ENCODE results near the gene PDZD2. TPM values are rescaled to one million over a fixed set of nuclear protein-coding genes. Genes with fewer than 3 reads are reported as not detected.
"Not testable (repeated sequence)": the region's sequence is repeated elsewhere in the genome, so short reads cannot be mapped to it uniquely, and the experiment has no call there.

The PDZD2 gene
- total RNA-seq, 1 donor from 2014 or later = 80.1 TPM

GRCh38 chr5:32029261-32029660, 390.3 kb downstream of the PDZD2 start:
- ATAC-seq (no peak), DNase-seq (no peak)
- intact Hi-C loops (cut with micrococcal nuclease) = no loop called here

DNA sequence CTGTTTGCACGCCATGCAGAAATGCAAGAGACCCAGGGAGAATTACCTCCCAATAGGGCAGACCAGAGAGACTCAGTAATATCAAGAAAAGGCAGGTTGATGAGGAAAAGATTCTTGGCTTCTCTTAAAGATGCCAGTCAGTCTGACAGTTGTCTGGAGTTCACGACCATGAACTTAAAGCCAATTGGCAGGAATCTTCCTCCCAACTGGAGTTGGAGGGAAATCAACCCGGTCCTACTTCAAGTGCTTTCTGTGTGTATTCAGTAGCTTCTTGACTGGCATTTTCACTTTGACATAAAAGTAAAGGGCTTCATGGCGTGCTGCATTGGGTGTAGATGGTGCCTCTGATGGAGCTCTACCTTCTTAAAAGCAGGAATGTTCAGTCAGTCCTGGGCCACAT, 390.9 kb downstream of the PDZD2 start:
- intact Hi-C loops (cut with micrococcal nuclease) = no loop called here
- DNase-seq = no peak
- no peak for ATAC-seq

- intact Hi-C loops (cut with micrococcal nuclease) = no loop called here
- DNase-seq = no peak
- no peak for ATAC-seq
Measured at GRCh38 chr5:32030222-32030621, 391.3 kb downstream of the PDZD2 start.

- no peak for DNase-seq
- no peak for ATAC-seq
- intact Hi-C loops (cut with micrococcal nuclease) = no loop called here
Measured at GRCh38 chr5:32030686-32031085, 391.8 kb downstream of the PDZD2 start.

DNA sequence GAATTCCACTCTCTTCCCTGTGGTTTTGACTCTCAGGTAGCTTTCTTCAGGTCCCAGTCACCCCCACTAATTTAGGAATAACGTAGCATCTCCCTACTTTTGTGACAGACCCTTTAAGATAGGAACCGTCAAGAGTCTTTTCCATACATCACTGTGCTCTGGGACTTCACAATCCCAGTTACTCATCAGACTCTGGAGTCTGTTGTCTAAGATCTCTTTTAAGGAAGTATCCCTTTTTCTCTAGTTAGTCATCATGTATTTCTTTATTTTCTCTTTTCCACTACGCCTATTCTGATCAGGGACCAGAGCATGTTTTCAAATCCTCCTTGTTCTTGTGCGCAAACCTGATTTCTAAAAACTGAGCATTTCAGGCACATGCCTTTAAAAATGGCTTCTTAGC, 392.2 kb downstream of the PDZD2 start:
- intact Hi-C loops (cut with micrococcal nuclease) = no loop called here
- DNase-seq = no peak
- no peak for ATAC-seq

- DNase-seq (no peak), ATAC-seq (no peak)
- intact Hi-C loops (cut with micrococcal nuclease) = no loop called here
Measured at GRCh38 chr5:32038523-32038922, 399.6 kb downstream of the PDZD2 start.

- DNase-seq; intact Hi-C loops (cut with micrococcal nuclease); ATAC-seq: not testable (repeated sequence)
Measured at GRCh38 chr5:32039133-32039532, 400.2 kb downstream of the PDZD2 start.

DNA sequence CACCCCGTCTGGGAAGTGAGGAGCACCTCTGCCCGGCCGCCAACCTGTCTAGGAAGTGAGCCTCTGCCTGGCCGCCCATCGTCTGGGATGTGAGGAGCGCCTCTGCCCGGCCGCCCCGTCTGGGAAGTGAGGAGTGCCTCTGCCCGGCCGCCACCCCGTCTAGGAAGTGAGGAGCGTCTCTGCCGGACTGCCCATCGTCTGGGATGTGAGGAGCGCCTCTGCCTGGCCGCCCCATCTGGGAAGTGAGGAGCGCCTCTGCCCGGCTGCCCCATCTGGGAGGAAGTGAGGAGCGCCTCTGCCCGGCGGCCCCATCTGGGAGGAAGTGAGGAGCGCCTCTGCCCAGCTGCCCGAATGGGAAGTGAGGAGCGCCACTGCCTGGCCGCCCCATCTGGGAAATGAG, 400.7 kb downstream of the PDZD2 start:
- intact Hi-C loops (cut with micrococcal nuclease); DNase-seq; ATAC-seq: not testable (repeated sequence)

- ATAC-seq; intact Hi-C loops (cut with micrococcal nuclease); DNase-seq: not testable (repeated sequence)
Measured at GRCh38 chr5:32040181-32040695, 401.3 kb downstream of the PDZD2 start.

DNA sequence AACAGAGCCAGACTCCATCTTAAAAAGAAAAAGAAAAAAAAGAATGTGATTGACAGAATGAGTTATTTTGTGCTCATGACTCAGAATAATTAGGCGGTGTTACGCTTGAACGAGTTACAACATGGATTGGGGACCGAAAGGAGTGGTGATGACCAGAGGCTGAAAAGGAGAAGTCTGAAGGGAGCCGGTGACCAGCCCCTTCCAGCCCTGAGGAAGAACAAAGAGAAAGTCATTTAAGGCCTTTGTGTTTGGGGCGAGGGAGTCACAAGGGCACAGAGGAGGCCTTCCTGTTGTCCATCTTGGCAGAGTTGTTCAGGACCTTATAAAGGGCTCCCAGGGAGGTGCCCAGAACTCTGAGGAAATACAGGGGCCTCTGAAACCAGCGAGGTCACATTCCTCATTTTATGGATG, 403.6 kb downstream of the PDZD2 start:
- DNase-seq = no peak
- ATAC-seq = peak; percentile 60
- intact Hi-C loops (cut with micrococcal nuclease) = no loop called here

DNA sequence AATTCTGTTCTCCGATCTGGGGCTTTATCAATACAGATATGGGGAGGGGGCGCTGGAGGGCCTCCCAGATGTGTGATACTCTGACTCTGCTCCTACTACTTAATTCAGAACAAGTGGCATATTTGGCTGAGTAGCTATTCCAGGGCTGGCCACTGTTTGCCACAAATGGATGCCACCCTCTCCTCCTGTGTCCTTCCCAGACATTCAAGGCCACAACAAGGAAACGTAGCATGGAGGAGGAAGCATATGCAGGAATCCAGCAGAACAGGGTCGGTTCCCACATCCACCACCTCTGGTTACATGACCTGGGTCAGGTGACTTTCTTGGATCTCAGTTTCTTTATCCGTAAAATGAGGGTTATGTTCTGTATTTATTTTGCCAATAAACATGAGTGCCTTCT, 404.2 kb downstream of the PDZD2 start:
- DNase-seq (no peak), ATAC-seq (no peak)
- intact Hi-C loops (cut with micrococcal nuclease) = no loop called here

DNA sequence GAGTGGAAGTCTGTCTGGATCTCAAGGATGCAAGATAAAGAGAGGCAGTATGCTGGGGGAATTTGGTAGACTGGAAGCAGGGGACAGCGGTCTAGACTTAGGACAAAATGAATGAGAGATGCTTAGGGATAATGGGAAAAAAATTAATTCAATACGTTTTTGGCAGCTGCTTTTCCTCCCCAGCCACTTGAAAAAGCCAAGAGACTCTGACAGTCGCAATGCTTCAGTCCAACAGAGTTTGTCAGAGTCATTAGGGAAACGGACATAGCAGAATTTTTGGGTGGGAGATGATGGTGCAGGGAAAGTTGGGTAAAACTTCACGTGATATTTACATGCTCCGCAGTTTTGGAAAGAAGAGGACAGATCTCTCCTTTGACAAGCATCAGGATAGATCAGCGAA, 405.5 kb downstream of the PDZD2 start:
- ATAC-seq = peak; percentile 22
- intact Hi-C loops (cut with micrococcal nuclease) = no loop called here
- DNase-seq = no peak

- DNase-seq (no peak), ATAC-seq (no peak)
- intact Hi-C loops (cut with micrococcal nuclease) = no loop called here
Measured at GRCh38 chr5:32044939-32045338, 406.0 kb downstream of the PDZD2 start.

GRCh38 chr5:32047056-32047455, 408.1 kb downstream of the PDZD2 start:
- intact Hi-C loops (cut with micrococcal nuclease) = no loop called here
- no peak for ATAC-seq

DNA sequence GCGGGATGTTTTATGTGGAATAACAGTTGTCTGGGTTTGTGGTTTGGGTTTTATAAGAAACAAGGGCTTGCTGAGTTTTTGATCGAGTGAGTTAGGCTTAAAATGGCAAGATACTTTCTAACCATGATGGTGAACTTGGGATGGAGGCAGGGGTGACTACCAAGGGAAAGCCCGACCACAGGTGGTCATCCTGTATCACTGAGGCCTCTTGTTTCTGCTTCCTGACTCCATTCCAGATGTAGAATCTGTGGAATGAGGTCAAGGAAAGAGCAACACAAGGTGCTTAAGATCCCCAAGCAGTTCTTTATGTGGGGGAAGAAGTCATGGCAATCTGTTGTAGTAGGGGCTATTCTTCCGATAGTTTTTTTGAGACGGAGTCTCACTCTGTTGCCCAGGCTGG, 412.9 kb downstream of the PDZD2 start:
- no peak for ATAC-seq
- no peak for DNase-seq

More at GRCh38 chr5:32047056-32047455, 408.1 kb downstream of the PDZD2 start:
- no peak for DNase-seq

DNA sequence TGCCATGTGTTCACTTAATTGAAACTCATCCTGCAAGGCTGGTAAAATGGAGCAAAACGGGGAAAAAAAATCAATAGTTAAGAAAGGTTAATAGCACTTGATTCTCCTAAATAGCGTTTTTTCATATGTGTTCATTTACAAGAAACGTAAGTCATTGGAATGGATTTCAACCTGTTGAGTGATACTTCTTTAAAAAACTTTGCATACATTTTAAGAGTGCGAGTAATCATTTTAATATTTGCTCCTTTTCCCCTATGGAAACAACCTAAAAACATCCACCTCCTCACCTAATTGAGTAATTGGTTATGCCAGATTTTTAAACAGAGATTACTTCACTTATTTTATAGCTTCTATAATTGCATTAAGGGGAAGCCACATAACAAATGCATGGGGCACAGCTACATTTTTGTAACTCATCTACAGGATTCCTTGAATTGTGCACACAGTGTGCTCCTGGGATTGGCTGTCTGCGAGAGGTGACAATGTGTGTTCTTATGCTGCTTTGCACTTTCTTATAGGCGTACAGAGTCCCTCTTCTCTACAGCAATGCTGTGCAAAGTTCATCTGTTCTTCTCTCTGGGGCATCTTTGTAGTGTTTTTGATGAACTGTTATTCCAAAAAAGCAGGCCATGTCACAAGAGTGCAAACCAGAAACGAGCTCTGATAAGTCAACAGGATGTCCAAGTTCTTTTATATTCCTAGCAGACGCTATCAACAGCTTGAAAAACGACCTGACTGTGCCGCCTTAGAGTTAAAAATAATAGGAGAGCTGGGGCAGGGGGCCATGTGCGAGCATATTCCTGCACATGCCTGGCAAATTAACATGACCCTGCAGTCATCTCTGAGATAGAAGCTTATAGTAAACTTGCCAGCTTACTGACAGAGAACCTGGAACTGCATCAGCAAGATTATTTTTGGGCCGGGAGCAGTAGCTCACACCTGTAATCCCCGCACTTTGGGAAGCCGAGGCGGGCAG, 417.2 kb downstream of the PDZD2 start:
- intact Hi-C loops (cut with micrococcal nuclease) = no loop called here
- DNase-seq (no peak), ATAC-seq (peak; percentile 90)

More for the DNA sequence above, 412.9 kb downstream of the PDZD2 start:
- intact Hi-C loops (cut with micrococcal nuclease) = no loop called here

DNA sequence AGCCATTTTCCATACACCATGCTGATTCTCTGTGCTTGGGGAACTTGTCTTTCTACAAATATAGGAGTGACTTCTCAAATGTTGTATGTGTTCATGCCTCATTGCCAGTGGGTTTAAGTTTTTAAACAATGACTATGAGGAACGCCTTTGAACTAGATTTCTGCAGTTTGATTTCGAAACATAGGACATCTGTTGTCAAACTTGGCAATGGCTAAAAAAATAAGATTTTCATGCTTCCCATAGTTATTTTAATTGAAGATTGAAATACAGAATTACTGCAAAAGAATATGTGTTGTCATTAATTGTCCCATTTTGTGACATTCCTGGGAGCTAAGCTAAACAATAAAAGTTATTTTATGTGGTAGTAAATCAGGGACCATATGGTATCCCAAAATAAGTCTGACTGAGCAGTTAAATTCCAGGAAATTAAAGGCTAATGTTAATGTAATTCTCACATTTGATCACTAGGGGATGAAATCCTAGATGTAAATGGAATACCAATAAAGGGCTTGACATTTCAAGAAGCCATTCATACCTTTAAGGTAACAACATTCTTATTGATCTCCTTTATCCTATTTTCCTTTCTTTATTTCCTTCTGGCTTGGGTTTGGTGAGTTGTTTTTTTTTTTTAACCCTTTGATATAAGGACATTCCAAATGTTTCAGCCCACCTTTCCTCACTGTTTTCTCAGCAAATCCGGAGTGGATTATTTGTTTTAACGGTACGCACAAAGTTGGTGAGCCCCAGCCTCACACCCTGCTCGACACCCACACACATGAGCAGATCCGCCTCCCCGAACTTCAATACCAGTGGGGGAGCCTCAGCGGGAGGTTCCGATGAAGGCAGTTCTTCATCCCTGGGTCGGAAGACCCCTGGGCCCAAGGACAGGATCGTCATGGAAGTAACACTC, 418.5 kb downstream of the PDZD2 start:
- DNase-seq (no peak), ATAC-seq (peak; percentile 7)
- intact Hi-C loops (cut with micrococcal nuclease) = no loop called here

GRCh38 chr5:32058101-32058500, 419.2 kb downstream of the PDZD2 start:
- intact Hi-C loops (cut with micrococcal nuclease) = no loop called here
- DNase-seq = no peak

DNA sequence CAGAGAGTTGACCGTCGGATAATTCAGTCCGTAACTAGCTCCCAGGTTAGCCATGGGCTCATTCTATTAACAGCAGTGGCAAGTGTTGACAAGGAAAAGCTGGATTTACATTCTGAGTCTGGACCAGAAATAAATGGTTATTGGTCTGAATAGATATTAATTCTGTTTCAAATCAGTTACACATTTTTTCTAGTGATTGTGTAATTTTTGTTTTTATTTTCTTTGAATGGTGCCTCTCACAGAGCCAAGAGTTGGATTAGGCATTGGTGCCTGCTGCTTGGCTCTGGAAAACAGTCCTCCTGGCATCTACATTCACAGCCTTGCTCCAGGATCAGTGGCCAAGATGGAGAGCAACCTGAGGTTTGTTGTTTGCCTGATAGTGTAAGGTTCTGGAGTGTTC, 420.1 kb downstream of the PDZD2 start:
- ATAC-seq (no peak), DNase-seq (no peak)
- intact Hi-C loops (cut with micrococcal nuclease) = no loop called here

More at GRCh38 chr5:32058101-32058500, 419.2 kb downstream of the PDZD2 start:
- ATAC-seq = no peak
